Keratinocyte (primary cell): ENCODE data around the gene ATG4A. TPM values are rescaled to one million over a fixed set of nuclear protein-coding genes. Genes with fewer than 3 reads are reported as not detected.

ENCODE experiments used
- DNase-seq: peaks from one replicate; pipeline ENCODE4 v3.0.0-alpha.2; 2011; ENCODE audit warnings: low read depth, missing footprints, low spot score
- FAIRE-seq: peaks from 2 replicates; lab custom pipeline; 2011; peaks lifted over from hg19 to GRCh38; lab: Jason Lieb, UNC
- H2AFZ ChIP-seq: 2 replicates; pipeline ENCODE4 v1.6.0; 2012; ENCODE audit warnings: low read length, control low read depth, inconsistent platforms; ENCODE audit not compliant: control insufficient read depth
- H3K27ac ChIP-seq: 2 replicates; pipeline ENCODE4 v1.5.1; 2011; ENCODE audit warnings: low read length; ENCODE audit not compliant: control insufficient read depth, insufficient read depth
- H3K27me3 ChIP-seq: 3 replicates; pipeline ENCODE4 v1.6.0; 2011; ENCODE audit warnings: low read length; ENCODE audit not compliant: control insufficient read depth, insufficient read depth; ENCODE audit errors: extremely low read depth
- H3K36me3 ChIP-seq, 2 experiments: 2 replicates in 1 of 2; 3 replicates in 1 of 2; pipeline ENCODE4 v1.5.1; 2011; ENCODE audit warnings: low read length in 2 of 2, mild to moderate bottlenecking in 1 of 2; ENCODE audit not compliant: control insufficient read depth in 2 of 2, insufficient read depth in 2 of 2; ENCODE audit errors: extremely low read depth in 1 of 2
- H3K4me1 ChIP-seq: 3 replicates; pipeline ENCODE4 v1.5.1; 2011; ENCODE audit warnings: low read length; ENCODE audit not compliant: control insufficient read depth, insufficient read depth; ENCODE audit errors: extremely low read depth
- H3K4me2 ChIP-seq: 3 replicates; pipeline ENCODE4 v1.6.0; 2011; ENCODE audit warnings: low read depth, low read length; ENCODE audit not compliant: control insufficient read depth, insufficient read depth; ENCODE audit errors: extremely low read depth
- H3K4me3 ChIP-seq, 3 experiments: fragments of 200-600 bp in 1 of 3; sonication (generic) in 1 of 3; 2 replicates in 2 of 3; 3 replicates in 1 of 3; pipeline ENCODE4 v1.5.1; 2011 to 2016; ENCODE audit warnings: low read length in 3 of 3, mild to moderate bottlenecking in 3 of 3, control low read depth in 2 of 3, inconsistent platforms in 1 of 3, low read depth in 1 of 3, mixed read lengths in 1 of 3, mixed run types in 1 of 3, moderate library complexity in 1 of 3; ENCODE audit not compliant: control insufficient read depth in 2 of 3, insufficient read depth in 2 of 3; ENCODE audit errors: extremely low read depth in 1 of 3
- H3K79me2 ChIP-seq: 2 replicates; pipeline ENCODE4 v1.6.0; 2012; ENCODE audit warnings: low read length; ENCODE audit not compliant: control insufficient read depth, insufficient read depth
- H3K9ac ChIP-seq: 3 replicates; pipeline ENCODE4 v1.6.0; 2011; ENCODE audit warnings: low read length; ENCODE audit not compliant: control insufficient read depth, insufficient read depth; ENCODE audit errors: extremely low read depth
- H3K9me1 ChIP-seq: 3 replicates; pipeline ENCODE4 v1.6.0; 2011; ENCODE audit warnings: low read length; ENCODE audit not compliant: control insufficient read depth, insufficient read depth; ENCODE audit errors: extremely low read depth
- H3K9me3 ChIP-seq: 2 replicates; pipeline ENCODE4 v1.5.1; 2012; ENCODE audit warnings: low read depth, low read length; ENCODE audit not compliant: control insufficient read depth
- H4K20me1 ChIP-seq: 3 replicates; pipeline ENCODE4 v1.6.0; 2011; ENCODE audit warnings: low read length; ENCODE audit not compliant: control insufficient read depth, insufficient read depth; ENCODE audit errors: extremely low read depth
- EZH2 ChIP-seq: IDR thresholded peaks from one replicate; pipeline ENCODE4 v1.6.1; 2012; ENCODE audit warnings: inconsistent platforms, mild to moderate bottlenecking, low read length, moderate library complexity
- dilution Hi-C: fragments of 300-500 bp; cut with MboI; formaldehyde crosslinking; loops from one replicate; pipeline ENCODE4 v1.7.0; 2020; ENCODE audit warnings: low sequenced_read_pairs; ENCODE audit not compliant: extremely low pct_ligation_motif_present
- polyA plus RNA-seq, 5 experiments: library from polyadenylated mRNA; depleted of rRNA in 3 of 5; stranded (reverse) in 3 of 5; stranded (forward) in 1 of 5; unstranded in 1 of 5; fragments of >200 nt; gene quantifications; 1 replicate in 1 of 5; 2 replicates in 3 of 5; 3 replicates in 1 of 5; pipeline versions ENCODE4 v1.2.1 to v1.2.3, GENCODE V29; 2011 to 2012; ENCODE audit warnings: missing spikeins in 2 of 5, low read depth in 1 of 5, low replicate concordance in 1 of 5
- TF ChIP-seq, protein P1 (sequence below), 3 experiments: IDR thresholded peaks in 1 of 3; conservative IDR thresholded peaks in 1 of 3; optimal IDR thresholded peaks in 1 of 3; 2 replicates in 2 of 3; 3 replicates in 1 of 3; pipeline versions ENCODE3 to v1.5.1; 2011; ENCODE audit warnings: low read length in 3 of 3, mild to moderate bottlenecking in 3 of 3, moderate library complexity in 2 of 3, control low read depth in 1 of 3, inconsistent platforms in 1 of 3; ENCODE audit not compliant: insufficient read depth in 2 of 3; ENCODE audit errors: extremely low read depth in 1 of 3

ATG4A gene
- polyA plus RNA-seq, 1 donor (not counting 4 experiments of a cell fraction or from before 2014, with no cell fraction given): 19.3 TPM

DNA sequence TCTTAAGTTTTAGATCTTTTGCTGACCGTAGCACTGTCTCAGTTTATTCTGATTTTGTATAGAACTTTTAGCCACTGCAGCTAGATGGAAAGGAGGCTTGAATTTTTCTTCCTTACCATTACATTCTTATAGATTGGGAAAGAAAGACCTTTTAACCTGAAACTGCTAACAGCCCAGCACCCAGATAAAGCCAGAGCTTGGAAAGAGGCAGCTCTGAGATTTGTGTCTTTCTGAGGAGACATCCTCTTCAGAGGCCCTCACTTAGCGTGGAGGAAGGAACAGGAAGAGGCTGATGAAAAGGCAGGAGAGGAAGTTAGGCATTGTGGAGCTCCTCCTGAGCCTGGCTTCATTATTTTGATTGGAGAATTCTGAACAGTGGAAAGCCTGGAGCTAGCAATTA is 35.1 kb downstream of the ATG4A start:
- dilution Hi-C loops: no loop called here
- no peaks in the 10 kb centered on the region for H3K79me2 ChIP-seq
- DNase-seq (no peak), FAIRE-seq (no peak)
- TF ChIP-seq, protein P1, sequence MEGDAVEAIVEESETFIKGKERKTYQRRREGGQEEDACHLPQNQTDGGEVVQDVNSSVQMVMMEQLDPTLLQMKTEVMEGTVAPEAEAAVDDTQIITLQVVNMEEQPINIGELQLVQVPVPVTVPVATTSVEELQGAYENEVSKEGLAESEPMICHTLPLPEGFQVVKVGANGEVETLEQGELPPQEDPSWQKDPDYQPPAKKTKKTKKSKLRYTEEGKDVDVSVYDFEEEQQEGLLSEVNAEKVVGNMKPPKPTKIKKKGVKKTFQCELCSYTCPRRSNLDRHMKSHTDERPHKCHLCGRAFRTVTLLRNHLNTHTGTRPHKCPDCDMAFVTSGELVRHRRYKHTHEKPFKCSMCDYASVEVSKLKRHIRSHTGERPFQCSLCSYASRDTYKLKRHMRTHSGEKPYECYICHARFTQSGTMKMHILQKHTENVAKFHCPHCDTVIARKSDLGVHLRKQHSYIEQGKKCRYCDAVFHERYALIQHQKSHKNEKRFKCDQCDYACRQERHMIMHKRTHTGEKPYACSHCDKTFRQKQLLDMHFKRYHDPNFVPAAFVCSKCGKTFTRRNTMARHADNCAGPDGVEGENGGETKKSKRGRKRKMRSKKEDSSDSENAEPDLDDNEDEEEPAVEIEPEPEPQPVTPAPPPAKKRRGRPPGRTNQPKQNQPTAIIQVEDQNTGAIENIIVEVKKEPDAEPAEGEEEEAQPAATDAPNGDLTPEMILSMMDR (optimal IDR thresholded peaks at IDR 0.05 in 1 of 3, IDR thresholded peaks at IDR 0.05 in 1 of 3, conservative IDR thresholded peaks at IDR 0.05 in 1 of 3; ENCODE audit: extremely low read depth in 1 of 3, insufficient read depth in 2 of 3, low read length in 3 of 3): no peak
- no peak for TF ChIP-seq EZH2
- no peak overlapping the region for H2AFZ ChIP-seq
- no peaks in the 10 kb centered on the region for H3K27me3 ChIP-seq
- no peak overlapping the region for H3K4me3 ChIP-seq
- no peak overlapping the region for H3K4me2 ChIP-seq
- H3K9me1 ChIP-seq: no peaks in the 10 kb centered on the region
- H4K20me1 ChIP-seq: no peaks in the 10 kb centered on the region
- peaks cover 25% of the 10 kb centered on the region for H3K4me1 ChIP-seq
- H3K27ac ChIP-seq: no peak overlapping the region
- no peaks in the 10 kb centered on the region for H3K9me3 ChIP-seq
- no peak overlapping the region for H3K9ac ChIP-seq
- H3K36me3 ChIP-seq: no peaks in the 10 kb centered on the region

DNA sequence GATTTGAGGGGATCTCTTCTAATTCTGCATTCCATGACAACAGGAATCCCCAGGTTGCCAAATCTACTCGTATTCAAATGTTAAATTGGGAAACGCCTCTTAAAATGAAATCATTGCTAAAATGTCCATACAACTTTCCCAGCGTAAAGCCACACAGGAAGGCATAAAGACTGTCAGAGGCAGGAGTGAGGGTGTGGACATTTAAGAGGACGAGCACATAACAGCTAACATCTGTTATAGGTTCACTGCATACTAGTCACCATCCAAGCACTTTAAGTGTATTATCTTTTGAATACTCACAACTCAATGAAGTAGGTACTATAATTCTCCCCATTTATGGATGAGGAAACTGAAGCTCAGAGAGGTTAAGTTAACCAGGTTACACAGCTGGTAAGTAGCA is 35.6 kb downstream of the ATG4A start:
- no peak overlapping the region for H3K27ac ChIP-seq
- H3K4me3 ChIP-seq: no peak overlapping the region
- TF ChIP-seq, protein P1 (optimal IDR thresholded peaks at IDR 0.05 in 1 of 3, IDR thresholded peaks at IDR 0.05 in 1 of 3, conservative IDR thresholded peaks at IDR 0.05 in 1 of 3; ENCODE audit: extremely low read depth in 1 of 3, insufficient read depth in 2 of 3, low read length in 3 of 3): no peak
- TF ChIP-seq EZH2: no peak
- H3K9me1 ChIP-seq: no peaks in the 10 kb centered on the region
- H3K9ac ChIP-seq: no peak overlapping the region
- DNase-seq: no peak
- no peaks in the 10 kb centered on the region for H3K9me3 ChIP-seq
- H3K27me3 ChIP-seq: no peaks in the 10 kb centered on the region
- no peaks in the 10 kb centered on the region for H4K20me1 ChIP-seq
- no peak overlapping the region for H2AFZ ChIP-seq
- dilution Hi-C loops: no loop called here
- no peaks in the 10 kb centered on the region for H3K79me2 ChIP-seq
- H3K36me3 ChIP-seq: no peaks in the 10 kb centered on the region
- H3K4me1 ChIP-seq: peaks cover 25% of the 10 kb centered on the region
- no peak overlapping the region for H3K4me2 ChIP-seq
- no peak for FAIRE-seq
